SU-DHL-6 (cell line): ENCODE data around the gene NAA80.

Experiments used
- H2AFZ ChIP-seq: fragments of 200-600 bp; sonication (generic); 2 replicates; pipeline ENCODE4 v1.6.1; 2014; ENCODE audit warnings: low read depth, mild to moderate bottlenecking, moderate library complexity, mixed read lengths, antibody characterized with exemption, low read length; ENCODE audit not compliant: severe bottlenecking
- H3F3A ChIP-seq: fragments of 200-600 bp; shearing (Covaris generic); 2 replicates; pipeline ENCODE4 v1.6.0; 2016; ENCODE audit warnings: antibody characterized with exemption, mild to moderate bottlenecking; ENCODE audit not compliant: insufficient read depth
- H3K27ac ChIP-seq: fragments of 200-600 bp; sonication (generic); 2 replicates; pipeline ENCODE4 v1.5.1; 2016; ENCODE audit warnings: low read depth, mild to moderate bottlenecking, low read length, moderate library complexity, mixed read lengths
- H3K27me3 ChIP-seq: fragments of 200-600 bp; sonication (generic), shearing (Covaris generic); 2 replicates; pipeline ENCODE4 v1.6.0; 2014; ENCODE audit warnings: mild to moderate bottlenecking, low read length
- H3K36me3 ChIP-seq: fragments of 200-600 bp; sonication (generic); 2 replicates; pipeline ENCODE4 v1.6.1; 2014; ENCODE audit warnings: mild to moderate bottlenecking, low read length, mixed read lengths
- H3K4me2 ChIP-seq: fragments of 300-600, 200-600 bp; shearing (Covaris generic), sonication (generic); 2 replicates; pipeline ENCODE4 v1.6.0; 2014; ENCODE audit warnings: low read length, low read depth, mild to moderate bottlenecking; ENCODE audit not compliant: poor library complexity, severe bottlenecking
- H3K4me3 ChIP-seq: fragments of 200-600 bp; sonication (generic); 2 replicates; pipeline ENCODE4 v1.5.1; 2014; ENCODE audit warnings: antibody characterized with exemption, low read length, mild to moderate bottlenecking, mixed read lengths; ENCODE audit not compliant: insufficient read depth, poor library complexity, severe bottlenecking
- H3K79me2 ChIP-seq: fragments of 200-600 bp; sonication (generic); 2 replicates; pipeline ENCODE4 v1.6.1; 2014; ENCODE audit warnings: mild to moderate bottlenecking, low read length, moderate library complexity; ENCODE audit not compliant: insufficient read depth
- H3K9ac ChIP-seq: fragments of 200-600 bp; sonication (generic); 2 replicates; pipeline ENCODE4 v1.7.0; 2014; ENCODE audit warnings: mild to moderate bottlenecking, low read length
- H3K9me2 ChIP-seq: fragments of 200-600 bp; sonication (generic); replicated peaks from 2 replicates; pipeline ENCODE4 v1.6.1; 2014; ENCODE audit warnings: low read length; ENCODE audit not compliant: insufficient read depth
- H3K9me3 ChIP-seq: fragments of 200-600 bp; sonication (generic); 2 replicates; pipeline ENCODE4 v1.6.1; 2014; ENCODE audit warnings: low read length, mixed read lengths; ENCODE audit not compliant: insufficient read depth
- H4K20me1 ChIP-seq: fragments of 200-600 bp; sonication (generic); 2 replicates; pipeline ENCODE4 v1.6.1; 2014; ENCODE audit warnings: low read depth, mild to moderate bottlenecking, antibody characterized with exemption, low read length, moderate library complexity, mixed read lengths
- CTCF ChIP-seq: fragments of 200-600 bp; sonication (generic); IDR thresholded peaks from one replicate; pipeline ENCODE4 v1.5.1; 2017; ENCODE audit warnings: antibody characterized with exemption, mild to moderate bottlenecking, low read length, moderate library complexity; ENCODE audit not compliant: insufficient read depth, poor library complexity, severe bottlenecking
- EZH2phosphoT487 ChIP-seq: fragments of 200-600 bp; sonication (generic), shearing (Covaris generic); conservative IDR thresholded peaks from 2 replicates; pipeline ENCODE4 v1.6.1; 2018; ENCODE audit warnings: mild to moderate bottlenecking, antibody characterized with exemption, low read length, moderate library complexity, mixed read lengths

NAA80 gene

GRCh38 chr3:50259432-50260026 is 39.7 kb downstream of the NAA80 start:
- Histone ChIP-seq H3K4me2 (peak overlapping the region; percentile 52), H3K9me2 (no peaks in the 10 kb centered on the region), H4K20me1 (no peaks in the 10 kb centered on the region), H3K79me2 (no peaks in the 10 kb centered on the region), H3K27ac (no peak overlapping the region), H3K9ac (0 out of 2 replicates have a peak overlapping the region, but pooled peaks have one; percentile 50), H3K4me3 (peak overlapping the region; percentile 48), H2AFZ (no peak overlapping the region), H3F3A (no peaks in the 10 kb centered on the region), H3K27me3 (no peaks in the 10 kb centered on the region), H3K36me3 (0 out of 2 replicates have a peak, but pooled peaks cover 3% of the 10 kb centered on the region), H3K9me3 (no peaks in the 10 kb centered on the region)
- TF ChIP-seq EZH2phosphoT487 (no peak), CTCF (no peak)

- H2AFZ ChIP-seq: no peak overlapping the region
- no peaks in the 10 kb centered on the region for H4K20me1 ChIP-seq
- H3K4me2 ChIP-seq: no peak overlapping the region
- H3K9ac ChIP-seq: no peak overlapping the region
- no peaks in the 10 kb centered on the region for H3K9me2 ChIP-seq
- 0 out of 2 replicates have a peak, but pooled peaks cover 3% of the 10 kb centered on the region for H3K36me3 ChIP-seq
- no peak overlapping the region for H3K27ac ChIP-seq
- no peaks in the 10 kb centered on the region for H3F3A ChIP-seq
- H3K27me3 ChIP-seq: no peaks in the 10 kb centered on the region
- H3K4me3 ChIP-seq: no peak overlapping the region
- no peak for TF ChIP-seq CTCF
- no peak for TF ChIP-seq EZH2phosphoT487
- H3K9me3 ChIP-seq: no peaks in the 10 kb centered on the region
- H3K79me2 ChIP-seq: no peaks in the 10 kb centered on the region
These were observed 40.2 kb downstream of the NAA80 start for GRCh38 chr3:50258979-50259378.

DNA sequence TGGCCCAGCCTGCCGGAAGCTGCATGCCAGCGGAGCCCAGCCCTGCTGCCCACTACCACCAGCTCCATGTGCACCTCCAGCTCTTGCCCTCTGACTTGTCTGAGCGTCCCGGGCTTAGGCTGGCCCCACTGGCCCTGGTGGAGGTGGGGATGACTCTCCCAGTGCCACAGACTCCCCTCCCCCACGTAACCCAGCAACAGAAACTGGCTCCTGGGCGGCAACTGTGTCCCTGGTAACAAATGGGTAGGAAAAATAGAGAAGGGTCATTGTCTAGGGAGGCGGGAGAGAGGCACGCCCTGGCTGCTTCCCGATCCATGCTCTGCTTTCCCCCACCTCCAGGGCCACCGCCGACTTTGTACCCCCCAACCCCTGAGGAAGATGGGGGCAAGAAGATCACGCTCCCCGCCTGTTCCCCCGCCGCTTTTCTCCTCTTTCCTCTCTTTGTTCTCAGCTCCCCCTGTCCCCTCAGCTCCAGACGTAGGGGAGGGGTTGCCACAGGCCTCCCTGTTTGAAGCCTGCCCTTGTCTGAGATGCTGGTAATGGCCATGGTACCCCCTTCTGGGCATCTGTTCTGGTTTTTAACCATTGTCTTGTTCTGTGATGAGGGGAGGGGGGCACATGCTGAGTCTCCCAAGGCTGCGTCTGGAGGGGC is 41.0 kb downstream of the NAA80 start:
- Histone ChIP-seq H3K4me2 (no peak overlapping the region), H3K9ac (no peak overlapping the region), H3K79me2 (no peaks in the 10 kb centered on the region), H3F3A (no peaks in the 10 kb centered on the region), H3K4me3 (no peak overlapping the region), H2AFZ (no peak overlapping the region), H3K9me2 (no peaks in the 10 kb centered on the region), H3K27ac (no peak overlapping the region), H3K27me3 (no peaks in the 10 kb centered on the region), H3K36me3 (0 out of 2 replicates have a peak, but pooled peaks cover 3% of the 10 kb centered on the region), H4K20me1 (no peaks in the 10 kb centered on the region), H3K9me3 (no peaks in the 10 kb centered on the region)
- no peak for TF ChIP-seq CTCF
- TF ChIP-seq EZH2phosphoT487: no peak
